ENCODE results near the gene SLC66A1.

- TF ChIP-seq, protein P1, sequence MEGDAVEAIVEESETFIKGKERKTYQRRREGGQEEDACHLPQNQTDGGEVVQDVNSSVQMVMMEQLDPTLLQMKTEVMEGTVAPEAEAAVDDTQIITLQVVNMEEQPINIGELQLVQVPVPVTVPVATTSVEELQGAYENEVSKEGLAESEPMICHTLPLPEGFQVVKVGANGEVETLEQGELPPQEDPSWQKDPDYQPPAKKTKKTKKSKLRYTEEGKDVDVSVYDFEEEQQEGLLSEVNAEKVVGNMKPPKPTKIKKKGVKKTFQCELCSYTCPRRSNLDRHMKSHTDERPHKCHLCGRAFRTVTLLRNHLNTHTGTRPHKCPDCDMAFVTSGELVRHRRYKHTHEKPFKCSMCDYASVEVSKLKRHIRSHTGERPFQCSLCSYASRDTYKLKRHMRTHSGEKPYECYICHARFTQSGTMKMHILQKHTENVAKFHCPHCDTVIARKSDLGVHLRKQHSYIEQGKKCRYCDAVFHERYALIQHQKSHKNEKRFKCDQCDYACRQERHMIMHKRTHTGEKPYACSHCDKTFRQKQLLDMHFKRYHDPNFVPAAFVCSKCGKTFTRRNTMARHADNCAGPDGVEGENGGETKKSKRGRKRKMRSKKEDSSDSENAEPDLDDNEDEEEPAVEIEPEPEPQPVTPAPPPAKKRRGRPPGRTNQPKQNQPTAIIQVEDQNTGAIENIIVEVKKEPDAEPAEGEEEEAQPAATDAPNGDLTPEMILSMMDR (IDR thresholded peaks at IDR 0.05) = no peak
- TF ChIP-seq POLR2A (IDR thresholded peaks at IDR 0.05) = no peak
- no peak for TF ChIP-seq EP300 (IDR thresholded peaks at IDR 0.05)
- no peak for TF ChIP-seq POLR2AphosphoS5 (IDR thresholded peaks at IDR 0.05)
These were observed 25.2 kb downstream of the SLC66A1 start for GRCh38 chr1:19337289-19337688.
